HG03378 (cell line): ENCODE data around the gene EMC8.
"Not testable (repeated sequence)": the region's sequence is repeated elsewhere in the genome, so short reads cannot be mapped to it uniquely, and the experiment has no call there.

ENCODE experiments used
- ATAC-seq: cut with Tn5 transposase; IDR thresholded peaks from one replicate; pipeline ENCODE4 v1.9.1; 2021; ENCODE audit warnings: mild to moderate bottlenecking, moderate library complexity; ENCODE audit not compliant: unreplicated experiment

Gene EMC8

DNA sequence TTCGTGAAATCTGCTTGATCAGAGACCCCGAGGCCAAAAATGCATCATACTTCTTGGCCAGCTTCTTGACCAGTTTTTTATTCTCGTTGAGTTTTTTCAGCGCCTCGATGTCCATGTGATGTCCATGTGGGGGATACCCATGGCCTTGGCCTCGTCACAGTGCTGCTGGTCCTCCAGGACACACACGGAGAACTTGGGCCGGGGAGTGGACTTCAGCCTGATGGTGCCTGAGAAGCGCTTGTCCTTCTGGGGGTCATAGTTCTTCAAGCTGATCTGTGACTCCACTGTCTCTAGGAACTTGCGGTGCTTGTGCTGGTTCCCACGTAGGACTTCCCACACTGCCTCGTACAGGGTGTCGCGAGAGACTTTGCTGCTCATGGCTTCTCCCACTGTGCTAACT, 16.8 kb upstream of the EMC8 start:
- ATAC-seq: no peak

- no peak for ATAC-seq
Observed at GRCh38 chr16:85812811-85813700, 13.7 kb upstream of the EMC8 start.

GRCh38 chr16:85812031-85812807, 12.9 kb upstream of the EMC8 start:
- ATAC-seq: no peak

GRCh38 chr16:85810742-85811115, 11.4 kb upstream of the EMC8 start:
- ATAC-seq: no peak

GRCh38 chr16:85810097-85810741, 10.9 kb upstream of the EMC8 start:
- no peak for ATAC-seq

- ATAC-seq: no peak
Observed at GRCh38 chr16:85809645-85810044, 10.3 kb upstream of the EMC8 start.

GRCh38 chr16:85808926-85809325, 9.6 kb upstream of the EMC8 start:
- no peak for ATAC-seq

GRCh38 chr16:85808104-85808503, 8.8 kb upstream of the EMC8 start:
- ATAC-seq: not testable (repeated sequence)

- ATAC-seq: not testable (repeated sequence)
Observed at GRCh38 chr16:85807340-85807739, 8.0 kb upstream of the EMC8 start.

- ATAC-seq: no peak
Observed at GRCh38 chr16:85806539-85806938, 7.2 kb upstream of the EMC8 start.

- no peak for ATAC-seq
Observed at GRCh38 chr16:85805442-85806045, 6.2 kb upstream of the EMC8 start.

GRCh38 chr16:85803570-85803969, 4.2 kb upstream of the EMC8 start:
- no peak for ATAC-seq

GRCh38 chr16:85800321-85800669, 951 bp upstream of the EMC8 start:
- ATAC-seq: peak; percentile 7

DNA sequence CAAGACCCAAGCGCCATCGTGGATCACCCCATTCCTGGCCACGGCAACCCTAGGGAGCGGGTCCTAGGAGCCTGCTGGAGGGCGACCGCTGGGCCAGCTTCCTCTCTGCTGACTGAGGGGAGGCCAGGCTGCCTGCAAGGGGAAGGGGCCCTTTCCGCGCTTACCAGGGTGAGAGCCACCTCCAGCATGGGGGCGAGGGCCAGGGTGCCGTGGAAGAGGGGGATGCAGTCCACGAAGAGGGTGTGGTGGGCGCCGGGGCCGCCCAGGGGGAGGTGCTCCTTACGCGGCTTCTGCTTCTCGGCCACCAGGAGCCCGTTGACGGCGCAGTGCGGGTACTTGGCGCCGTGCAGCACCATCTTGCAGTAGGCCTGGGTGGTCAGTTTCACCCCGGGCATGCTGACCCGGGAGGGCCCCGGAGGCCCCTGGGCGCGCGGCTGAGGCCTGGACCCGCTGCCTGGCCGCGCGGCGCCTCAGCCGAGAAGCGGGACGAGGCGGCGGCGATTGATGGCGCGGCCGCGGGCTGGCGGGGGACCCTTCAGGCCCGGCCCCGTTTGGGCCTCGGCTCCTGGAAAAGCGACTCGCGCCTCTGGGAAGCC, 345 bp downstream of the EMC8 start:
- no peak for ATAC-seq

DNA sequence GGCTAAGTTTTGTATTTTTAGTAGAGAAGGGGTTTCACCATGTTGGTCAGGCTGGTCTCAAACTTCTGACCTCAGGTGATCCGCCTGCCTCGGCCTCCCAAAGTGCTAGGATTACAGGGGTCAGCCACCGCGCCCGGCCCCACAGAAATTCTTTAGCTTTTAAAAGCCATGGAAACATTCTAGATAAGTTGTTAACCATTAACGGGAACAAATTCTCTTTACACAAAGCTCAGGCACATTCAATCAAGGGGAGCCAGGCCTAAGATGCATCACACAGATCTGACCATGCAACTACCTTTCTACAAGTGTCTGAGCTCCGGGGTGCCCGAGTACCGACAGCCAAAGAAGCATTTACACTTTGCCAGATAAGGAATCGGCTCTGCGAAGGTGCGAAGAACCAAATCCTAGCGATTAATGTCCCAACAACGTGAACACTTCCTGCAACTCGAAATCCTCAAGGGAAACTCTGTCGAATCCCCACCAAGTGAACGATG, 1.0 kb downstream of the EMC8 start:
- ATAC-seq: no peak

DNA sequence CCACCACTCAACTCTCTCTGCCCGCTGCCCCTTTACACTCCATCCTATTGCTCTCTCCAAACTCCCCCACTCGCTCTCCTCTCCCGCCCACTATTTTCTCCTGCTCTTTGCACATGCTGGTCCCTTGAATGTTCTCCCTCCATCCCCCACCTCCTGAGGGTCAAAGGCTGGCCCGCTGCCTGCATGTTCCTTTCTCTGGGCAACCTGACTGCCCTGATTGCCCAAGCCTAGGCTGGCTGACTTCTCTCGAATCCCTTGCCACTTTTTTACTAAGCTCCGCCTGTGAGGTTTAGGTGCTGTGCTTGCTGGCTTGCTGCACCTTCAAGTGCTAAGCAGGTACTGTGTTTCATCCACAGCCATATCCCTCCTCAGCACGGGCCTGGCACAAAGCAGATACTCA, 2.7 kb downstream of the EMC8 start:
- no peak for ATAC-seq

DNA sequence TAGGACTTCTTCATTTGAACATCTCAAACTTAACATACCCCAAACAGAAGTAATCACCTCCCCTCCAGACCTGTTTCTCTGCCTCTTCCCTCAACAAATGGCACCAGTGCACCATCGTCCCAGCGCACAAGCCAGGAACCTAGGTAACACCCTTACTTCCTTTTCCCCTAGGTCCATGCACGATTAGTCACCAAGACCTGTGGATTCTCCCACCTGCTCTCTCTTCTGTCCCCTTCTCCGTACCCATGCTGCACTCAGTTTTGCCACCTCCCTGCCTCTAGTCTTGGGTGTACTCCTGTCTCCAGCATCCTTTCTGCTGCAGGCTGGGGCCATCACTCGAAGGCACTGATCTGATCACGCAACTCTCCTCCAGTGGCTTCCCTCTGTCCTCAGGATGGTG, 3.2 kb downstream of the EMC8 start:
- ATAC-seq: no peak

GRCh38 chr16:85794696-85795095, 4.6 kb downstream of the EMC8 start:
- no peak for ATAC-seq

- ATAC-seq: no peak
Observed at GRCh38 chr16:85793662-85794298, 5.6 kb downstream of the EMC8 start.

DNA sequence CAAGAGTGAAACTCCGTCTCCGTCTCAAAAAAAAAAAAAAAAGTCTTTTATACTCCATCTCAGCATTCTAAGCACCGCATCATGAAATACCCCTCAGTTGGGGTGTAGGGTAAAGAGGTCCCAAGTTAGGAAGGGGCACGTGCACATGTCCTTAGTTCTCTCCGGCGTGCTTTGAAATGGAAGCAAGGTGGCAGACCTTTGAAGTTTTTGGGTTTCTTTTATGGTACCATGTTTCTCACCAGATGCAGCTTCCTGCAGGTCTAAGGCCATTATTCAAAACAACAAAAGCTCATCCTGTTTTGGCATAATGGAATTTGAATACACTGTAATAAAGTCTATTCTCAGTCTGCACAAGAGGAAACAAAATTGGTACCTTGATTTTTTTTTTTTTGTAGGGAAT, 9.6 kb downstream of the EMC8 start:
- no peak for ATAC-seq
